Measurements from ENCODE around the gene CCL7.

CCL7 gene

GRCh38 chr17:34311291-34311690, 41.3 kb downstream of the CCL7 start:
- no peaks in the 10 kb centered on the region for H3K9me3 ChIP-seq (ENCODE audit: low read length)
- no peaks in the 10 kb centered on the region for H3K9me2 ChIP-seq (ENCODE audit: low read depth, low read length)
- no peak overlapping the region for H3K9ac ChIP-seq (ENCODE audit: low read length)
- H3K79me2 ChIP-seq (ENCODE audit: insufficient read depth, low read length) = no peaks in the 10 kb centered on the region
- H3K4me3 ChIP-seq (ENCODE audit: low read depth, low read length, poor library complexity, severe bottlenecking) = no peak overlapping the region
- H3K27me3 ChIP-seq (ENCODE audit: insufficient read depth, low read length) = no peaks in the 10 kb centered on the region
- no peak overlapping the region for H2AFZ ChIP-seq (ENCODE audit: low read length)
- H4K20me1 ChIP-seq (ENCODE audit: insufficient read depth, low read length) = no peaks in the 10 kb centered on the region
- no peaks in the 10 kb centered on the region for H3K4me1 ChIP-seq (ENCODE audit: insufficient read depth, low read length, severe bottlenecking)
- no peak overlapping the region for H3K4me2 ChIP-seq (ENCODE audit: low read length)
- no peaks in the 10 kb centered on the region for H3K36me3 ChIP-seq (ENCODE audit: insufficient read depth, low read length)
- TF ChIP-seq EZH2 (IDR thresholded peaks at IDR 0.05; ENCODE audit: borderline replicate concordance, low read length) = no peak
- TF ChIP-seq CTCF (IDR thresholded peaks at IDR 0.05; ENCODE audit: low read length) = no peak
- no peak overlapping the region for H3K27ac ChIP-seq (ENCODE audit: low read depth, low read length, poor library complexity, severe bottlenecking)
- no peaks in the 10 kb centered on the region for H3F3A ChIP-seq (ENCODE audit: insufficient read depth, low read length)

- no peak overlapping the region for H3K9ac ChIP-seq (ENCODE audit: low read length)
- no peaks in the 10 kb centered on the region for H3K4me1 ChIP-seq (ENCODE audit: insufficient read depth, low read length, severe bottlenecking)
- no peaks in the 10 kb centered on the region for H3K27me3 ChIP-seq (ENCODE audit: insufficient read depth, low read length)
- H2AFZ ChIP-seq (ENCODE audit: low read length) = no peak overlapping the region
- H3K4me2 ChIP-seq (ENCODE audit: low read length) = no peak overlapping the region
- no peaks in the 10 kb centered on the region for H3K36me3 ChIP-seq (ENCODE audit: insufficient read depth, low read length)
- no peaks in the 10 kb centered on the region for H3K9me3 ChIP-seq (ENCODE audit: low read length)
- no peaks in the 10 kb centered on the region for H4K20me1 ChIP-seq (ENCODE audit: insufficient read depth, low read length)
- no peaks in the 10 kb centered on the region for H3K79me2 ChIP-seq (ENCODE audit: insufficient read depth, low read length)
- H3F3A ChIP-seq (ENCODE audit: insufficient read depth, low read length) = no peaks in the 10 kb centered on the region
- no peak overlapping the region for H3K4me3 ChIP-seq (ENCODE audit: low read depth, low read length, poor library complexity, severe bottlenecking)
- no peaks in the 10 kb centered on the region for H3K9me2 ChIP-seq (ENCODE audit: low read depth, low read length)
- no peak overlapping the region for H3K27ac ChIP-seq (ENCODE audit: low read depth, low read length, poor library complexity, severe bottlenecking)
- TF ChIP-seq EZH2 (IDR thresholded peaks at IDR 0.05; ENCODE audit: borderline replicate concordance, low read length) = no peak
- TF ChIP-seq CTCF (IDR thresholded peaks at IDR 0.05; ENCODE audit: low read length) = no peak
Observed at GRCh38 chr17:34312080-34312479, 42.1 kb downstream of the CCL7 start.

- Histone ChIP-seq H3K9me2 (ENCODE audit: low read depth, low read length) (no peaks in the 10 kb centered on the region), H4K20me1 (ENCODE audit: insufficient read depth, low read length) (no peaks in the 10 kb centered on the region), H3K36me3 (ENCODE audit: insufficient read depth, low read length) (no peaks in the 10 kb centered on the region), H3F3A (ENCODE audit: insufficient read depth, low read length) (no peaks in the 10 kb centered on the region), H3K4me1 (ENCODE audit: insufficient read depth, low read length, severe bottlenecking) (no peaks in the 10 kb centered on the region), H3K4me2 (ENCODE audit: low read length) (no peak overlapping the region), H3K9ac (ENCODE audit: low read length) (no peak overlapping the region), H2AFZ (ENCODE audit: low read length) (no peak overlapping the region), H3K27ac (ENCODE audit: low read depth, low read length, poor library complexity, severe bottlenecking) (no peak overlapping the region), H3K79me2 (ENCODE audit: insufficient read depth, low read length) (no peaks in the 10 kb centered on the region), H3K27me3 (ENCODE audit: insufficient read depth, low read length) (no peaks in the 10 kb centered on the region), H3K9me3 (ENCODE audit: low read length) (no peaks in the 10 kb centered on the region), H3K4me3 (ENCODE audit: low read depth, low read length, poor library complexity, severe bottlenecking) (no peak overlapping the region)
- TF ChIP-seq EZH2 (IDR thresholded peaks at IDR 0.05; ENCODE audit: borderline replicate concordance, low read length) = no peak
- TF ChIP-seq CTCF (IDR thresholded peaks at IDR 0.05; ENCODE audit: low read length) = no peak
Observed at GRCh38 chr17:34313164-34313563, 43.1 kb downstream of the CCL7 start.
